ENCODE measurements around the gene HERC6.

DNA sequence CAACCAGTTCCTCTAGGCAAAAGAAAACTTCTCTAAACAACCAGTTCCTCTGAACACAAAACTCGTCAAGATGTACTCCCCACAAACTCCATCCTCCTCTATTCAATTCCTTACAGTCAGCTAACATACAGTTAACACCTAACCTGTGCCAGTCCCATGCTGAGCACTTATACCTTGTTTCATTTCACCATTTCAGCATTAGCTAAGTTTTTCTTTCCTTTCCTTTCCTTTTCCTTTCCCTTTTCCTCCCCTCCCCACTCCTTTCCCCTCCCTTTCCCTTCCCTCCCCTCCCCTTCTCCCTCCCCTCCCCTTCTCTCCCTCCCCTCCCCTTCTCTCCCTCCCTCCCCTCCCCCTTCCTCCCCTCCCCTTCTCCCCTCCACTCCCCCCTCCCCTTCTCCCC lies 13.1 kb downstream of the HERC6 start:
- TF ChIP-seq, protein P1, sequence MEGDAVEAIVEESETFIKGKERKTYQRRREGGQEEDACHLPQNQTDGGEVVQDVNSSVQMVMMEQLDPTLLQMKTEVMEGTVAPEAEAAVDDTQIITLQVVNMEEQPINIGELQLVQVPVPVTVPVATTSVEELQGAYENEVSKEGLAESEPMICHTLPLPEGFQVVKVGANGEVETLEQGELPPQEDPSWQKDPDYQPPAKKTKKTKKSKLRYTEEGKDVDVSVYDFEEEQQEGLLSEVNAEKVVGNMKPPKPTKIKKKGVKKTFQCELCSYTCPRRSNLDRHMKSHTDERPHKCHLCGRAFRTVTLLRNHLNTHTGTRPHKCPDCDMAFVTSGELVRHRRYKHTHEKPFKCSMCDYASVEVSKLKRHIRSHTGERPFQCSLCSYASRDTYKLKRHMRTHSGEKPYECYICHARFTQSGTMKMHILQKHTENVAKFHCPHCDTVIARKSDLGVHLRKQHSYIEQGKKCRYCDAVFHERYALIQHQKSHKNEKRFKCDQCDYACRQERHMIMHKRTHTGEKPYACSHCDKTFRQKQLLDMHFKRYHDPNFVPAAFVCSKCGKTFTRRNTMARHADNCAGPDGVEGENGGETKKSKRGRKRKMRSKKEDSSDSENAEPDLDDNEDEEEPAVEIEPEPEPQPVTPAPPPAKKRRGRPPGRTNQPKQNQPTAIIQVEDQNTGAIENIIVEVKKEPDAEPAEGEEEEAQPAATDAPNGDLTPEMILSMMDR (IDR thresholded peaks at IDR 0.05): no peak
- no peak for TF ChIP-seq POLR2AphosphoS5 (IDR thresholded peaks at IDR 0.05; ENCODE audit: insufficient read depth in 1 of 2, low read depth in 1 of 2)
